ENCODE data around the gene NINJ2. TPM values are rescaled to one million over a fixed set of nuclear protein-coding genes. Genes with fewer than 3 reads are reported as not detected.

Gene NINJ2
- total RNA-seq, 4 donors from 2014 or later, result 2.2 to 14.9 (median 4.5) TPM

DNA sequence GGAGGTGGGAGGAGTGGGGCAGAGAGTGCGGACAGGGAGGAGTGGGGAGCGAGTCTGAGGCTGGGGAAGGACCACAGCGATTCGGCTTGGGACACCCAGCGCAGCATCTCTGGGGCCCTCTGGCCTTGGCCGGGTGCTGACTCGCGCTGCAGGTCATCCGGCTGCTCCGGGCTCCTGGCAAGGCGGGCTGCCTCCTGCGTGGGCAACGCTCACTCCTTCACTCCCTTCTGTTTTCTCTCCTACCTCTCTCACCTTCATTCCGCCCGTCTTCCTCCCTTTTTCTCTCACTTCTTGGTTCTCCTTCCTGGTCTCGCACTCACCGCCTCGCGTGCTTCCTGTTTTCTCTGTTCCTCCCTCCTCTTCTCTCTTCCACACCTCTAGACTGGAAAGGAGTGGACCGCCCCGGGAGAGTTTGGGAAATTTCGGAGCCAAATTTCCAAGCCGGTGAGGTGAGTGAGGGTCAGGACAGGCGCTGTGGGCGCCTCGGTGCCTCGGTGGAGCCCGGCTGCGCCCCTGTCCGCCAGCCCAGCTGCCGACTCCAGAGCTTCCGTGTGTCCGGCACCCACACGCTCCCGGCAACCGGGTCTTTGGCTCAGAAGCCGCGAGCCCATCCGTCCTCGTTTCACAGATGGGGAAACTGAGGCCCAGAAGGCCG, 116.9 kb downstream of the NINJ2 start:
- intact Hi-C loops (cut with DNase I), result loop anchor here (5.0 kb wide), 1 partner anchor 104 kb away; no protein-coding TSS in a partner anchor
- Histone ChIP-seq H3K4me1 (peaks cover 5 to 22% (median 10%) of the 10 kb centered on the region in 3 donors), H3K9me3 (no peaks in the 10 kb centered on the region), H3K27me3 (peaks cover 0 to 29% (median 0%) of the 10 kb centered on the region in 4 donors), H3K36me3 (no peaks in the 10 kb centered on the region), H3K27ac (no peak overlapping the region), H3K4me3 (no peak overlapping the region)
- no peak for DNase-seq
- TF ChIP-seq, protein P1, sequence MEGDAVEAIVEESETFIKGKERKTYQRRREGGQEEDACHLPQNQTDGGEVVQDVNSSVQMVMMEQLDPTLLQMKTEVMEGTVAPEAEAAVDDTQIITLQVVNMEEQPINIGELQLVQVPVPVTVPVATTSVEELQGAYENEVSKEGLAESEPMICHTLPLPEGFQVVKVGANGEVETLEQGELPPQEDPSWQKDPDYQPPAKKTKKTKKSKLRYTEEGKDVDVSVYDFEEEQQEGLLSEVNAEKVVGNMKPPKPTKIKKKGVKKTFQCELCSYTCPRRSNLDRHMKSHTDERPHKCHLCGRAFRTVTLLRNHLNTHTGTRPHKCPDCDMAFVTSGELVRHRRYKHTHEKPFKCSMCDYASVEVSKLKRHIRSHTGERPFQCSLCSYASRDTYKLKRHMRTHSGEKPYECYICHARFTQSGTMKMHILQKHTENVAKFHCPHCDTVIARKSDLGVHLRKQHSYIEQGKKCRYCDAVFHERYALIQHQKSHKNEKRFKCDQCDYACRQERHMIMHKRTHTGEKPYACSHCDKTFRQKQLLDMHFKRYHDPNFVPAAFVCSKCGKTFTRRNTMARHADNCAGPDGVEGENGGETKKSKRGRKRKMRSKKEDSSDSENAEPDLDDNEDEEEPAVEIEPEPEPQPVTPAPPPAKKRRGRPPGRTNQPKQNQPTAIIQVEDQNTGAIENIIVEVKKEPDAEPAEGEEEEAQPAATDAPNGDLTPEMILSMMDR (IDR thresholded peaks at IDR 0.05), result no peak
- TF ChIP-seq POLR2A (IDR thresholded peaks at IDR 0.05), result no peak
- WGBS, 2 donors, result 70 to 77% methylated on average over 18 to 20 of the region's 41 CpGs

DNA sequence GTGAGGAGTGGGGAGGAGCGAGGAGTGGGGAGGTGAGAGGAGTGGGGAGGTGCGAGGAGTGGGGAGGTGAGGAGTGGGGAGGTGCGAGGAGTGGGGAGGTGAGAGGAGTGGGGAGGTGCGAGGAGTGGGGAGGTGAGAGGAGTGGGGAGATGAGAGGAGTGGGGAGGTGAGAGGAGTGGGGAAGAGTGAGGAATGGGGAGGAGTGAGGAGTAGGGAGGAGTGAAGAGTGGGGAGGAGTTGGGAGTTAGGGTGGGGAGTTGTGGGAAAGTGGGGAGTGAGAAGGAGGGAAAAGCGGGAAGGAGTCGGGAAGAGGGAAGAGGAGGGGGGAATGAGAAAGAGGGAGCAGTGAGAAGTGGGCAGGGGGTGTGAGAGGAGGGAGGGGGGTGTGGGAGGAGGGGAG, 117.4 kb downstream of the NINJ2 start:
- 52 to 81% methylated on average over 3 to 5 of the region's 6 CpGs for whole genome bisulfite sequencing, 2 donors
- intact Hi-C loops (cut with DNase I), result loop anchor here (5.0 kb wide), 1 partner anchor 104 kb away; no protein-coding TSS in a partner anchor
- TF ChIP-seq, protein P1 (IDR thresholded peaks at IDR 0.05), result no peak
- TF ChIP-seq POLR2A (IDR thresholded peaks at IDR 0.05), result no peak

DNA sequence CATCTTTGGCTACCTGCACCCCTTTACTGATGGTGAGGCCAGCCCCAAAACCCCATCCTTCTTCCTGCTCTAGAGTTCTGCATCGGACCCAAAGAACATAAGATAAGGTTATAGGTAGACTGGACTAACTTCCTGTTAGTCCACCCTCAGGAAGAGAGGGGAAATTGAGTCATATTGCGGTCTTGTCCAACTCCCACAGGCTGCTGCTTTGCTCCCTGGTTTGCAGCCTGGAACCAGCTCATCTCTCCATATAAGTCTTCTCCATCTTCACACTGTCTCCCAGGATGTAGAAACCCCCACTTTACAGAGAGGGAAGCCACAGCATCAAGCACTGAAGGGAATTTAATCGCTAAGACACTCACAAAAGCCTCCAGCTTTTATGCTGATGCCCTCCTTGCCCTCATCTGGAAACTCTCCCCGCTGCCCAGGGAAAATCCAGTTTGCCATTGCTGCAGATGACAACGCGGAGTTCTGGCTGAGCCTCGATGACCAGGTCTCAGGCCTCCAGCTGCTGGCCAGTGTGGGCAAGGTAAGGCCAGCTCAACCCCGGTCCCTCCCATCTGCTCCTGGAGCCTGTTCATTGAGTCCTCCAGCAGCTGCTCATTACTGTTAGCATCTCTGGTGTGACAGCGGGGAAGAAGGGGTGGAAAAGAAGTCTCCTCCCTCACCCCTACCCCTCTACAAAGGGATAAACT, 118.2 kb downstream of the NINJ2 start:
- no peaks in the 10 kb centered on the region for H3K36me3 ChIP-seq
- TF ChIP-seq, protein P1 (IDR thresholded peaks at IDR 0.05), result no peak
- no peak for TF ChIP-seq POLR2A (IDR thresholded peaks at IDR 0.05)
- no peak overlapping the region for H3K4me3 ChIP-seq
- H3K9me3 ChIP-seq, result no peaks in the 10 kb centered on the region
- peaks cover 8 to 35% (median 10%) of the 10 kb centered on the region in 3 donors for H3K4me1 ChIP-seq
- H3K27ac ChIP-seq, result no peak overlapping the region
- no peak for DNase-seq
- H3K27me3 ChIP-seq, result peaks cover 0 to 29% (median 0%) of the 10 kb centered on the region in 4 donors
- intact Hi-C loops (cut with DNase I), result loop anchor here (5.0 kb wide), 1 partner anchor 103 kb away; no protein-coding TSS in a partner anchor
- 72 to 79% methylated on average over 5 of the region's 9 CpGs for WGBS, 2 donors

More for the DNA sequence above, 117.4 kb downstream of the NINJ2 start:
- DNase-seq, result no peak
- no peak overlapping the region for H3K4me3 ChIP-seq
- H3K36me3 ChIP-seq, result no peaks in the 10 kb centered on the region
- H3K27ac ChIP-seq, result no peak overlapping the region
- peaks cover 0 to 29% (median 0%) of the 10 kb centered on the region in 4 donors for H3K27me3 ChIP-seq
- H3K9me3 ChIP-seq, result no peaks in the 10 kb centered on the region
- peaks cover 8 to 27% (median 10%) of the 10 kb centered on the region in 3 donors for H3K4me1 ChIP-seq

DNA sequence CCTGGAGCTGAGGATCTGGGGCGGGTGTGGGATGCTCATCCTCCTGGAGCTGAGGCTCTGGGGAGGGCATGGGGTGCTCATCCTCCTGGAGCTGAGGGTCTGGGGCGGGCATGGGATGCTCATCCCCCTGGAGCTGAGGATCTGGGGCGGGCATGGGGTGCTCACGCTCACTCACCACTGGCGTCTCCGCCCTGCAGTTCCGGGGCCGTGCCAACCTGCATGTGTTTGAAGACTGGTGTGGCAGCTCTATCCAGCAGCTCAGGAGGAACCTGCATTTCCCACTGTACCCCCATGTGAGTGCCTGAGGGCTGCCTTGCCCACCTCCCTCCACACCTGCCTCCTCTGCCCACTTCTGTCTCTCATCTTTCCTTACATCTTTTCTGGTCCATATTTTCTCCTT, 119.1 kb downstream of the NINJ2 start:
- peaks cover 11 to 44% (median 12%) of the 10 kb centered on the region in 3 donors for H3K4me1 ChIP-seq
- 61 to 67% methylated on average over 3 to 5 of the region's 8 CpGs for WGBS, 2 donors
- TF ChIP-seq, protein P1 (IDR thresholded peaks at IDR 0.05), result no peak
- no peak for TF ChIP-seq POLR2A (IDR thresholded peaks at IDR 0.05)
- no peak overlapping the region for H3K27ac ChIP-seq
- H3K27me3 ChIP-seq, result peaks cover 0 to 29% (median 0%) of the 10 kb centered on the region in 4 donors
- H3K36me3 ChIP-seq, result no peaks in the 10 kb centered on the region
- no peaks in the 10 kb centered on the region for H3K9me3 ChIP-seq
- no peak for DNase-seq
- intact Hi-C loops (cut with DNase I), result no loop called here
- no peak overlapping the region for H3K4me3 ChIP-seq

DNA sequence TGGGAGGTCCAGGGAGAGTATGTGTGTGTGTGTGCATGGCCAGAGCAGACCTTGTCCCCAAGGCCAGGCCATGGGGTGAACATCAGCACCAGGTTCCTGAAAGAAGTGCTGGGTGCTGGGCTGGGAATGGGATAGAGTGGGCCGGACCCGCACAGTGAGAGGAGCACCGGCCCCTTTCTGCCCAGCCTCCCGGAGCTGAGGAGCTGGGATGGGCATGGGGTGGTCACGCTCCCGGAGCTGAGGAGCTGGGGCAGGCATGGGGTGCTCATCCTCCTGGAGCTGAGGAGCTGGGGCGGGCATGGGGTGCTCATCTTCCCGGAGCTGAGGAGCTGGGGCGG, 120.2 kb downstream of the NINJ2 start:
- TF ChIP-seq POLR2A (IDR thresholded peaks at IDR 0.05), result no peak
- TF ChIP-seq, protein P1 (IDR thresholded peaks at IDR 0.05), result no peak
- Histone ChIP-seq H3K4me1 (peaks cover 16 to 55% (median 23%) of the 10 kb centered on the region in 3 donors), H3K4me3 (no peak overlapping the region), H3K36me3 (no peaks in the 10 kb centered on the region), H3K27ac (no peak overlapping the region), H3K9me3 (no peaks in the 10 kb centered on the region), H3K27me3 (peaks cover 0 to 26% (median 0%) of the 10 kb centered on the region in 4 donors)
- no peak for DNase-seq
- WGBS, 2 donors, result 100% methylated on average over 3 of the region's 9 CpGs; no CpG with 5 or more reads in 1 of the 2 donors
- intact Hi-C loops (cut with DNase I), result no loop called here

Measured in esophagus squamous epithelium (tissue), 5 donors.